ENCODE data around the gene SETD4. TPM values are rescaled to one million over a fixed set of nuclear protein-coding genes. Genes with fewer than 3 reads are reported as not detected.

SETD4 gene
- total RNA-seq, 1 donor from 2014 or later, result 10.6 TPM

DNA sequence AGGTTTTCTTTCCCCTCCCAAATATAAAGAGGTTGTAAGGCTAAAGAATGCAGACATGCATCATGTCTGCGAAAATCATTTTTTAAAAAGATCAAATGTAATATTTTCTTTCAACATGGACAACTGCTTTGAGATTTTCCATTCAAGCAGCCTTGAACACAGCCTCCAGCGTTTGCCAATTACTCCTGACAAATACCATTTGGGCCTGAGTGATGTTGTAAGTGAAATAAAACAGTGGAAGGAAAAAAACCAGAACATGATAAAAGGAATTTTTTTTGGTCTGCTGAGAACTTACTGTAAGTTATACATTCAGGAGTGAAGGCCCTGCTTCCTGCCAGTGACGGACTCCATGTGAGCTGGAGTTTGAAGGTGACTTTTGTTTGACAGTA, 37.2 kb downstream of the SETD4 start:
- intact Hi-C loops (cut with DNase I), result no loop called here
- no peak for DNase-seq (ENCODE audit: low spot score)

DNA sequence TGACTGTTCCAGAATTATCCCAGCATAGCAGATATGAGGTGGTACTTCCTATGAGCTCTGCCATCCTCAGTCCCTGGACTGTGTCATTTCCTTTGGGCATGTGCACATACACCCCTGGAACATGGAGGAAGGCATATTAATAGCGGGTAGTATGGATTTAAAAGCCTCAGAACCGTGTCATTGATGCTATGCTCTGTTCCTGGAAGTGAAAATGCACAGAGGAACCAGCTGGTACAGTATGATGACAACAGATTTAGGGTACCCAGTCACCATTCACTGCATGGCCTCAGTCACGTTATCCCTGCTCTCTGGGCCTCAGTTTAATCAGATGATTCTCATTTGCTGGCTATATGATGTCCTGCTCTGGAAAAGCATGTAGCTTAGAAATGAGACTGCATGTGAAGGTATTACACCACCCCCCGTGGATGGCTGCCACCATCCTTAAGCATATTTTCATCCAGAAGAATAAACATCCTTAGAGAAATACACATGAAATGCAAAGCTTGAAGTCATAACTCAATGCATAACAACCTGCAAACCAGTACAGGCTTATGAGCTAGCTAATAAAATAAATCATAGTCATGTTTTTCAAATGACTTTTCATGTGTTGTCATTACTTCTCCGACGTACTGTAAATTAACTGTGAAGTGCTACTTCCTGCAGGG, 37.8 kb downstream of the SETD4 start:
- intact Hi-C loops (cut with DNase I), result no loop called here
- no peak for DNase-seq (ENCODE audit: low spot score)

- intact Hi-C loops (cut with DNase I), result no loop called here
Measured at GRCh38 chr21:36021251-36021837, 39.0 kb downstream of the SETD4 start.

DNA sequence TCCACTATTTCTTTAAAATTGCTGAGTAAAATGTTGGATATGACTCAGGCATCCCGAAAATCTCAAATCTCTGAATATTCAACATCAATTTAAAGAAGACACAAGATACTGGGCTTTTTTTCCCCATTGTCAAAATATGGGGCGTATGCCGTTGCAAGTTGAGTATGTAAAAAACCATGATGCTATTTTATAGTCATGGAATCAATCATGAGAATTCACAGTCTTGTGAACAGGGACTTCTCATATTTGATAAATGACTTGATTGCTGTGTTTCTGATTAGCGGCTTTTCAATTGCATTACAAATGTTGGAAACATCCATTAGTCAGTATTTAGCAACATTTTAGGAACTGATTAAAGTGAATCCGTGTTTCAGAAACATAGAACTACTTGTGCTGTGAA, 45.3 kb downstream of the SETD4 start:
- DNase-seq (ENCODE audit: low spot score), result no peak
- intact Hi-C loops (cut with DNase I), result no loop called here

More at GRCh38 chr21:36021251-36021837, 39.0 kb downstream of the SETD4 start:
- DNase-seq (ENCODE audit: low spot score), result no peak

DNA sequence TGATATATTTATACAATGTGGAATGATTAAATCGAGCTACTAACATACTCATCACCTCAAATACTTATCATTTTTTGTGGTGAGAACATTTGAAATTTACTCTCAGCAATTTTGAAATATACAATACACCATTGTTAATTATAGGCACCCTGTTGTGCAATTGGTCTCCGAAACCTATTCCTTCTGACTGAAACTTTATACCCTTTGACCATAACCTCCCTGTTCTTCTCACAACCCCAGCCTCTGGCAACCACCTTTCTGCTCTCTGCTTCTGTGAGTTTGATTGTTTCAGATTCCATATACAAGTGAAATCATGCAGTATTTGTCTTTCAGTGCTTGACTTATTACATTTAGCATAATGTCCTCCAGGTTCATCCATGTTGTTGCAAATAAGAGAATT, 49.5 kb downstream of the SETD4 start:
- no peak for DNase-seq (ENCODE audit: low spot score)
- intact Hi-C loops (cut with DNase I), result no loop called here

DNA sequence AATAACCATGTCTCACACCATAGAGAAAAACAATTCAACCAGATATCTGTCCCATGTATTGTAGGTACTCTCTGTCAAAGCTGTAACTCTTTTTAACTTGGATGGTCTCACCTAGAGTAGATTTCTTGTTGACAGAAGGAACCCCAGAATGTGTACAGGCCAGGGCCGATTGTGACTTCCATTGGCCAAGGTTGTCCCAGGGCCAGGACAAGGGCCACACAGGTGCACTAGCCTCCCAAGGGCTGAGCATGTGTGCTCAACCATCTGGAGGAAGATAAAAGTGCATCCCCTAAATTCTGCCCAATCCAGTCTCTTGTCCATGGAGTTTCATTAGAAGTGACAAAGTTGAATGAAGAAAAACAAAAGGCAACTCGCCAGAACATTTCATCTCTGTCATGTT, 51.8 kb downstream of the SETD4 start:
- DNase-seq (ENCODE audit: low spot score), result no peak

GRCh38 chr21:36005879-36006400, 54.4 kb downstream of the SETD4 start:
- no peak for DNase-seq (ENCODE audit: low spot score)
- intact Hi-C loops (cut with DNase I), result no loop called here

More for the DNA sequence above, 51.8 kb downstream of the SETD4 start:
- intact Hi-C loops (cut with DNase I), result no loop called here

GRCh38 chr21:36005018-36005417, 55.3 kb downstream of the SETD4 start:
- intact Hi-C loops (cut with DNase I), result no loop called here
- DNase-seq (ENCODE audit: low spot score), result no peak

- intact Hi-C loops (cut with DNase I), result no loop called here
Measured at GRCh38 chr21:36004441-36004840, 55.9 kb downstream of the SETD4 start.

DNA sequence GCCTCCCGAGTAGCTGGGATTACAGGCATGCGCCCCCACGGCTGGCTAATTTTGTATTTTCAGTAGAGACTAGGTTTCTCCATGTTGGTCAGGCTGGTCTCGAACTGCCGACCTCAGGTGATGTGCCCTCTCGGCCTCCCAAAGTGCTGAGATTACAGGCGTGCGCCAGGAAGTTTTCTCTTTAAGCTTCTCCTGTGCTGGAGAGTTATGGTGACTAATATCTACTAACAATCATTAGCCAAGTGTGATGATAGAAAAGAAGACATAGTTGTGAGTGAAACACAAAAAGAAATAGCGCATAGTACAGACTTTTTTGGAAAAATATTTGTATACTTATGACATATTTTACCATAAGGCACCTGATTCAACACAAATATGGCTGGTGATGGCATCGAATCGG, 56.5 kb downstream of the SETD4 start:
- intact Hi-C loops (cut with DNase I), result no loop called here
- DNase-seq (ENCODE audit: low spot score), result no peak

More at GRCh38 chr21:36004441-36004840, 55.9 kb downstream of the SETD4 start:
- DNase-seq (ENCODE audit: low spot score), result no peak

- no peak for DNase-seq (ENCODE audit: low spot score)
- intact Hi-C loops (cut with DNase I), result no loop called here
Measured at GRCh38 chr21:35996217-35996616, 64.1 kb downstream of the SETD4 start.

DNA sequence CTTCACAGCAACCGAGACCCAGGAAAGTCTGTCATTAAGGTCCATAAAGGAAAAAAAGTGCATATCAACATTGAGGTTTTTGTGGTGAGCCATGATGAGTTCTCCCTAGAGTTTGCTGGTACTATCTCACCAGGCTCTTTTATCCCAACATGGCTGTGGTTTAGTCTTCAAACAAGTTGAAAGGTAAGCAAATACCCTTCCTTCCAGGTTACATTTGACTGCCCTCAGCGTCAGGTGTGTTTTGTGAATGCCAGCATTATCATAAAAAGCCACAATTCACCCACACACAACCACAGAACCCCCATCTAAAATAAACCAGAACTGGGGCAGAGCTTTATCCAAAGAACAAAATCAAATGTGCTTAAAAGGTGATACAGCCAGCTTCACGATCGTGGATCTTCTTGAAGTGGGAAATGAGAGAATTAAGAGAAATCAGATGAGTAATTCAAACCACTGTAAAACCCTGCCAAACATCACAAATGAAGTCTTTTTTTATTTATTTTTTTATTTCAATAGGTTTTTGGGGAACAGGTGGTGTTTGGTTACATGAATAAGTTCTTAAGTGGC, 64.7 kb downstream of the SETD4 start:
- intact Hi-C loops (cut with DNase I), result no loop called here
- no peak for DNase-seq (ENCODE audit: low spot score)

GRCh38 chr21:35994613-35995012, 65.7 kb downstream of the SETD4 start:
- DNase-seq (ENCODE audit: low spot score), result no peak
- intact Hi-C loops (cut with DNase I), result no loop called here

DNA sequence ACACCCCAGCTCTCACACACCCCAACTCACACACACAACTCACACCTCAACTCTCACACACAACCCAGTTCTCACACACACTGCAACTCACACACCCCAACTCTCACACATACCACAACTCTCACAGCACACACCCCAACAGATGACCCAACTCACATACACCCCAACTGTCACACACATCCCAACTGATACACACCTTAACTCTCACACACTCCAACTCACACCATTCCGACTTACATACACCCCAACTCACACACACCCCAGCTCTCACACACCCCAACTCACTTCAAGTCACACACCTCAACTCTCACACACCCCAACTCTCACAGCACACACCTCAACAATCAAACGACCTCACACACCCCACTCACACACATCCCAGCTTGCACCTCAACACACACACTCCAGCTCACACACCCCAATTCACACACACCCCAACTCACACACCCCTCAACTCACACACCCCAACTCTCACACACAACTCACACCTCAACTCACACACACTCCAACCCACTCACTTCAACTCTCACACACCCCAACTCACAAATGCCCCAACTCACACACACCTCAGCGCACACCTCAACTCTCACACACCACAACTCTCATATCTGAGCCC, 66.3 kb downstream of the SETD4 start:
- intact Hi-C loops (cut with DNase I), result no loop called here
- no peak for DNase-seq (ENCODE audit: low spot score)

- DNase-seq (ENCODE audit: low spot score), result no peak
- intact Hi-C loops (cut with DNase I), result no loop called here
Measured at GRCh38 chr21:35991131-35991530, 69.2 kb downstream of the SETD4 start.

- DNase-seq (ENCODE audit: low spot score), result no peak
Measured at GRCh38 chr21:35990609-35991008, 69.7 kb downstream of the SETD4 start.

DNA sequence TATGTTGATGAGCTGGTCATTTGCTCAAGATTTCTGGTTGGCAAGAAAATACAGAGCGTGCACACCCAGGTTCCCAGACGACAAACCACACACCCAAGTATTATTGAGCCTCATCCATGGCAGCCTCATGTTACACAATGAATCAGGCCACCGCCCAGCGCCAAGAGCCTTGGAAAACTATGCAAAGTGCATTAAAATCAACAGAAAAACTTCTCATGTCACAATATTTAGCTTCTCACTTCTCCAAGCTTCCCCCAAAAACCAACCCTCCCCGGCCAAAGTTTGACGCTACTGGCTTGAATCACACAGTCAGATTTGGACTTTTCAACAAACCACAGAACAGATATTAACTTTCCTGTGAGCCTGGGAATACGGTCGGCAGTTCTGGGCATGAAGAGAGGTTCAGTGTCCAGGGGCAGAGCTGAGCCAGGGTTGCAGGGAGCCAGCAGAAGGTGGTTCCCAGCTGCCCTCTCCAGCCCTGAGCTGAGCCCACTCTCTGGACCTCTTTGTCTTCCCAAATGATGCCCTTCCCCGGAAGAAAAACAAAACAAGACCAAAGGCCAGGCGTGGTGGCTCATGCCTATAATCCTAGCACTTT, 71.1 kb downstream of the SETD4 start:
- intact Hi-C loops (cut with DNase I), result no loop called here
- no peak for DNase-seq (ENCODE audit: low spot score)

More at GRCh38 chr21:35990609-35991008, 69.7 kb downstream of the SETD4 start:
- intact Hi-C loops (cut with DNase I), result no loop called here

GRCh38 chr21:35988416-35989137, 71.7 kb downstream of the SETD4 start:
- intact Hi-C loops (cut with DNase I), result no loop called here
- no peak for DNase-seq (ENCODE audit: low spot score)

GRCh38 chr21:35987475-35987874, 72.9 kb downstream of the SETD4 start:
- no peak for DNase-seq (ENCODE audit: low spot score)
- intact Hi-C loops (cut with DNase I), result no loop called here

Data from cardiac septum (tissue), 1 donor.